ENCODE data around the gene TSHZ2. TPM values are rescaled to one million over a fixed set of nuclear protein-coding genes. Genes with fewer than 3 reads are reported as not detected.

The TSHZ2 gene
- total and polyA plus RNA-seq, 4 donors: 0.93 to 8.8 (median 3.8) TPM

DNA sequence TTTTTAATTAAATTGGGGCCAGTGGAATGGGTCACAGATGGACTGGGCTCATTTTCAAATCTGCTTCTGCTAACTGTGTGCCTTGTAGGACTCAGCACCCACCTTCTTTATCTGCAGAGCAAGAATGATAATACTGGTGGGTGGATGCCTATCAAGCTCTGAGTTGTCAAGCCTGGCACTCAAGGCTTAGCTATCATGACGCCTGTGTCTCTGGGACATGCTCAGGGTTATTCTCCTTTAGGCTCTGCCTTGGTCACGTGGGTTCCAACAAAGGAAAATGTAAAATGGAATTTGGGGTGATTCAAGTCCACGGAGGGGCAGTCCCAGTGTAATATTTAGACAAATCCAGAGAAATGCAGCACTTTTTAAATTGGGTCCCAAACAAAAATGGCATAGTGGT is 202.3 kb downstream of the TSHZ2 start:
- TF ChIP-seq, protein P1, sequence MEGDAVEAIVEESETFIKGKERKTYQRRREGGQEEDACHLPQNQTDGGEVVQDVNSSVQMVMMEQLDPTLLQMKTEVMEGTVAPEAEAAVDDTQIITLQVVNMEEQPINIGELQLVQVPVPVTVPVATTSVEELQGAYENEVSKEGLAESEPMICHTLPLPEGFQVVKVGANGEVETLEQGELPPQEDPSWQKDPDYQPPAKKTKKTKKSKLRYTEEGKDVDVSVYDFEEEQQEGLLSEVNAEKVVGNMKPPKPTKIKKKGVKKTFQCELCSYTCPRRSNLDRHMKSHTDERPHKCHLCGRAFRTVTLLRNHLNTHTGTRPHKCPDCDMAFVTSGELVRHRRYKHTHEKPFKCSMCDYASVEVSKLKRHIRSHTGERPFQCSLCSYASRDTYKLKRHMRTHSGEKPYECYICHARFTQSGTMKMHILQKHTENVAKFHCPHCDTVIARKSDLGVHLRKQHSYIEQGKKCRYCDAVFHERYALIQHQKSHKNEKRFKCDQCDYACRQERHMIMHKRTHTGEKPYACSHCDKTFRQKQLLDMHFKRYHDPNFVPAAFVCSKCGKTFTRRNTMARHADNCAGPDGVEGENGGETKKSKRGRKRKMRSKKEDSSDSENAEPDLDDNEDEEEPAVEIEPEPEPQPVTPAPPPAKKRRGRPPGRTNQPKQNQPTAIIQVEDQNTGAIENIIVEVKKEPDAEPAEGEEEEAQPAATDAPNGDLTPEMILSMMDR (IDR thresholded peaks at IDR 0.05; ENCODE audit: control extremely low read depth, extremely low read depth): no peak
- H3K27me3 ChIP-seq (ENCODE audit: control insufficient read depth in 3 of 3, insufficient read depth in 3 of 3, low read length in 2 of 3): no peaks in the 10 kb centered on the region

DNA sequence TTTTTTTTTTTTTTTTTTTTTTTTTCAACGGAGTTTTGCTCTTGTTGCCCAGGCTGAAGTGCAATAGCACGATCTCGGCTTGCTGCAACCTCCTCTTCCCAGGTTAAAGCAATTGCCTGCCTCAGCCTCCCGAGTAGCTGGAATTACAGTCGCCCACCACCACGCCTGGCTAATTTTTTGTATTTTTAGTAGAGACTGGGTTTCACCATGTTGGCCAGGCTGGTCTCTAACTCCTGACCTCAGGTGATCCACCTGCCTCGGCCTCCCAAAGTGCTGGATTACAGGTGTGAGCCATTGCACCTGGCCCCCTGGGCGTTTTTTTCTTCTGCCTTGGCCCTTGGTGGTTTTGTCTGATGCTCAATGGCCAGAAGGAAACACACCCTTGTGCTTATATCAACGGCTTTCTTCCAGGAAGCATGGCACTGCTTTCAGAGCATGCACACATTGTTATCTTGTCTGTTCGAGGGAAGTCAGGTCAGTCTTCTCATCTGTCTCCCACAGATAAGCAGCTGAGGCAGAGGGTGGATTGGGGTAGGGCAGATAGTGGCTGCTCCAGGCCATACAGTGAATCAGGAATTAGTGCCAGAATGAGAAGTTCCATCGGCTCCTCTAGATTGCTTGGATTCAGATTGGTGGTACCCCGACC is 203.1 kb downstream of the TSHZ2 start:
- ATAC-seq (ENCODE audit: insufficient read depth, low FRiP score) (no peak), DNase-seq (no peak)
- Histone ChIP-seq H3K9ac (ENCODE audit: insufficient read depth in 1 of 2, low read length in 2 of 2) (no peak overlapping the region), H3K4me3 (no peak overlapping the region), H3K27ac (ENCODE audit: low read depth in 1 of 2, low read length in 1 of 2) (no peak overlapping the region), H3K4me1 (ENCODE audit: control insufficient read depth in 5 of 5, insufficient read depth in 5 of 5, low read length in 5 of 5) (peaks cover 0 to 2% (median 0%) of the 10 kb centered on the region in 5 donors), H3K36me3 (ENCODE audit: control insufficient read depth in 4 of 4, insufficient read depth in 4 of 4, low read length in 4 of 4) (no peaks in the 10 kb centered on the region), H3K9me3 (ENCODE audit: control insufficient read depth in 4 of 4, insufficient read depth in 3 of 4, low read length in 3 of 4) (no peaks in the 10 kb centered on the region), H3K27me3 (ENCODE audit: control insufficient read depth in 3 of 3, insufficient read depth in 3 of 3, low read length in 2 of 3) (no peaks in the 10 kb centered on the region)
- 76 to 79% methylated on average over 12 of the region's 12 CpGs for WGBS, 2 donors
- TF ChIP-seq, protein P1 (IDR thresholded peaks at IDR 0.05; ENCODE audit: control extremely low read depth, extremely low read depth): no peak

More for the DNA sequence above, 202.3 kb downstream of the TSHZ2 start:
- Histone ChIP-seq H3K9ac (ENCODE audit: insufficient read depth in 1 of 2, low read length in 2 of 2) (no peak overlapping the region), H3K27ac (ENCODE audit: low read depth in 1 of 2, low read length in 1 of 2) (no peak overlapping the region), H3K4me1 (ENCODE audit: control insufficient read depth in 5 of 5, insufficient read depth in 5 of 5, low read length in 5 of 5) (peaks cover 0 to 5% (median 0%) of the 10 kb centered on the region in 5 donors), H3K4me3 (no peak overlapping the region), H3K9me3 (ENCODE audit: control insufficient read depth in 4 of 4, insufficient read depth in 3 of 4, low read length in 3 of 4) (no peaks in the 10 kb centered on the region), H3K36me3 (ENCODE audit: control insufficient read depth in 4 of 4, insufficient read depth in 4 of 4, low read length in 4 of 4) (no peaks in the 10 kb centered on the region)
- WGBS, 2 donors: 81 to 91% methylated on average over 3 of the region's 3 CpGs
- no peak for DNase-seq
- no peak for ATAC-seq (ENCODE audit: insufficient read depth, low FRiP score)

DNA sequence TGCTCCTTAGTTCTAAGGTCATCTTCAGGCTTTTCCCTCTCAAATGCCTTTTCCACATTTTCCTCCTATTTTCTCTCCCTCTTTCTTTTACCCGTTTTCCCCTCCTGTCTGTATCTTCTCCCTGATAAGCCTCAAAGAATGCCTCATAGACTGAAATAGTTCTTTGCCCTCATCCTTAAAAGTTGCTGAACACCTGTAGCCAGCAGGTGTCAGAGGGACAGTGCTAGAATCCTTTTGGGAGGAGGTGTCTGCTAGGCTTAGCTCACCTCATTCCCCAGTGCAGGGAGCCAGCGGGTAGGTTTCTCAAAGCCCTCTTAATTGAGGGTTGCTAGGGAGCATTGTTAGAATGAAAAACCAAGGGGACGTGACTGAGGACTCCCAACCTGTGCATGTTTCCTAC is 204.0 kb downstream of the TSHZ2 start:
- no peak for ATAC-seq (ENCODE audit: insufficient read depth, low FRiP score)

More for the DNA sequence above, 204.0 kb downstream of the TSHZ2 start:
- peaks cover 0 to 2% (median 0%) of the 10 kb centered on the region in 3 donors for H3K27me3 ChIP-seq (ENCODE audit: control insufficient read depth in 3 of 3, insufficient read depth in 3 of 3, low read length in 2 of 3)
- no peaks in the 10 kb centered on the region for H3K36me3 ChIP-seq (ENCODE audit: control insufficient read depth in 4 of 4, insufficient read depth in 4 of 4, low read length in 4 of 4)
- H3K4me3 ChIP-seq: no peak overlapping the region
- 46 to 48% methylated on average over 3 of the region's 3 CpGs for WGBS, 2 donors
- H3K9me3 ChIP-seq (ENCODE audit: control insufficient read depth in 4 of 4, insufficient read depth in 3 of 4, low read length in 3 of 4): no peaks in the 10 kb centered on the region
- H3K9ac ChIP-seq (ENCODE audit: insufficient read depth in 1 of 2, low read length in 2 of 2): no peak overlapping the region
- H3K27ac ChIP-seq (ENCODE audit: low read depth in 1 of 2, low read length in 1 of 2): no peak overlapping the region
- DNase-seq: no peak
- H3K4me1 ChIP-seq (ENCODE audit: control insufficient read depth in 5 of 5, insufficient read depth in 5 of 5, low read length in 5 of 5): no peaks in the 10 kb centered on the region
- TF ChIP-seq, protein P1 (IDR thresholded peaks at IDR 0.05; ENCODE audit: control extremely low read depth, extremely low read depth): no peak
